Stimulated activated CD4-positive, alpha-beta T cell treated with anti-CD3 and anti-CD28 coated beads, TNF-alpha, amount 100 ng/mL, for 48 hours (primary cell): ENCODE measurements around the gene TSPAN4.

Source experiments
- DNase-seq, 3 donors: peaks; one replicate each; pipeline ENCODE4 v3.0.0-alpha.2; 2020; ENCODE audit warnings: low read depth in 3 of 3

TSPAN4 gene

GRCh38 chr11:910044-910588 is 67.5 kb downstream of the TSPAN4 start:
- DNase-seq, result no peak

- DNase-seq, result peak; percentile 77 to 79 (median 78)
Observed at GRCh38 chr11:910589-911030, 68.0 kb downstream of the TSPAN4 start, which contains the start of gene CHID1. Gene CHID1 (minus strand): TSS chr11:910810. CDS start chr11:904816, 5,994 bp downstream.

DNA sequence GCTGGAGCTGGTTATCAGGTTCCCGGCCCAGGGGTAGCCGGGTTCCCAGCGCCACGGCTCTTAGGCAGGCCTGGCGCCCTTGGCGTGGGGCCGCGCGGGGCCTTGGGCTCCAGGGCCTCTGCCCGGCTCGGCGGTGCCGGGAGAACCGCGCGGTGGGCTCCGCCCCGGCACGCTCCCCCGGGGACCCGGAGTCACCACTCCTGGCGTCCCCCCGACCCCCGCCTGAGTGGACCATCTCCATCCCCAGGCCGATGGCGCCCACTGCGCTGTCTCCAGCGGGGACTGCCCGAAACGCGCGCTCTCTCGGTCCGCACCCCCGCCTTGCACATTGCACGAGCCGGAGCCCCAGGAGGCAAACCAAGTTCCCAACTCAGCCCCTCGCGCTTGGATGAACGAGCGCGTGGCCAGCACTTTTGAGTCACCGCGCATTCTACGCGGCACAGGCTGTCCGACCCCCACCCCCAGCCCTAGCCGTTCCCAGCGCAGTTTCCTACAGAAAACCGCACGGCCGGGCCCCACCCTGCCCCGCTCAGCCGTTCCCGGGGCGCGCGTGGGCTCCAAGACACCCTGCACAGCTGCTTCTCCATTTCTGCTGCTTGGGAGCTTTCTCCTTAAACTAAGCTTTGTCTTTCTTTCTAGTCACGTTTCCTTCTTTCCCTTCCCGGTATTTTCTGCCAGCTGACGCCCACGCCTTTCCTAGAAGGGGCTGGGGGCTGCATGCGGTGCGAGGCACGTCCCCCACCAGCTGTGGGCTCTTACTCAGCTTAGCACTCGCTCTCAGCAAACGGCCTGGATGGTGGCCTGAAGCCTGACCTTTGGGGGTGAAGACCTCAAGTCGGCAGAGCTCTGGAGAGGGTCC is 68.6 kb downstream of the TSPAN4 start:
- peak in 1 of 3 donors; percentile 27 for DNase-seq

DNA sequence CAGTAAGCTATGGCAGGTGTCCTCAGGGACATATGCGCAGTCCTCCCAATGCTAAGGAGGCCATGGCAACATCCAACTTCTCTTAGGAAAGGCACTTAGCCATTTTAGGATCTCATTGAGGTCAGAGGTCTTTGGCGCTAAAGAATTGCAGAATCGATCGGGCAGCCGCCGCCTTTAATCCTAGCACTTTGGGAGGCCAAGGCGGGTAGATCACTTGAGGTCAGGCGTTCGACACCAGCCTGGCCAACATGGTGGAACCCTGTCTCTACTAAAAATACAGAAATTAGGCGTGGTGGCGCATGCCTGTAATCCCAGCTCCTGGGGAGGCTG is 69.2 kb downstream of the TSPAN4 start:
- DNase-seq, result no peak

- DNase-seq, result no peak
Observed at GRCh38 chr11:912266-912665, 69.6 kb downstream of the TSPAN4 start.

- DNase-seq, result no peak
Observed at GRCh38 chr11:913043-913442, 70.4 kb downstream of the TSPAN4 start.

DNA sequence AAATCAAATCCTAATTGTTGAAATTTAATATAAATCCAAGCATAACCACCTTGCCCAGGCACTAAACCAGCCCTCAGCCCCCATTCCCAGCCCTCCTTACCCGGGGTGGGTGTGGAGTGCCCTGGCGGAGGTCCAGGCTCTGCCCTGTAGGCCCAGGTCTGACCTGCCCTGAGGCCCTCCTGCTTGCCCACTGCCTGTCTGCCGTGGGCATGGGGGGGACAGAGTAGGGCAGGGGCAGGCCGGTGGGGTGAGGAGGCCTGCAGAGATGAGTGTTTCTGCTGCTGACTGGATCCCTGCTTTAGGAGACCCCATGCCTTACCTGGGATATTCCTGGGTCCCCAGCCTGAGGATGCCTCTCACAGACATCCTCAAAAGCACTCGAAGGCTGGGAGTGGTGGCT is 71.6 kb downstream of the TSPAN4 start:
- no peak for DNase-seq

DNA sequence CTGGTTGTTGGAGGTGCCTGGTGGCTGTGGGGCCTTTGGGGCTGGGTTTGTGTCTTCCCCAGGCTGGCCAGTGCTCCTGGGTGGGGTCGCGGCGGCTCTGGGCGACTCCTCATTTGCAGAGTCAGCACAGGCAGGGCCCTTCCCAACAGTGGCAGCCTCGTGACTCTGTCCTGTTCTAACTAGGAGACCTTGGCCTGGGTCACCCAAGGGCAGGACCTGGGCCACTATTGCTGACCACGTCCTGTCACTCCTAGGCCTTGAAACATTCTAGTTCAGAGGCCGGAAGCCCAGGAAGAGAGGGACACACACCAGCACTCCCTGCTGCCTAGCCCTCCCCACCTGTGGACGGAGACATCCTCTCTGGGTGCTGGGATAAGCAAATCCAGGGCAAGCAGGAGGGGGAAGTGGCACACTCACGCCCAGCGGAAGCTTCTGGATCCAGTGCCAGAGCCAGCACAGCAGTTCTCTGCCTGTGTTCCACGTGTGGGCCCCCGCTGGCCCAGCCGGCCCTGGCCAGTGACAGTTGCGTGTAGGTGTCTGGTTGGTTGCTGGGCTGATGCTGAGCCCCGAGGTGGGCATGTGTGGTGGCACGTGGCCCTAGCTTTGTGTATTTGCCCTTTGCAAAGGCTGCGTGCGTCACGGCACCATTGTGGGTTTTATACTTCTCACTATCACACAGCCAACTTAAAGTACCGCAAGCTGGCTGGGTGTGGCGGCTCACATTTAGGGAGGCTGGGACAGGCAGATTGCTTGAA is 72.3 kb downstream of the TSPAN4 start:
- no peak for DNase-seq
